Inferior parietal cortex (tissue), 1 donor: ENCODE measurements around the gene C1orf87.
"Not testable (repeated sequence)": the region's sequence is repeated elsewhere in the genome, so short reads cannot be mapped to it uniquely, and the experiment has no call there.

Experiments used
- DNase-seq: peaks from one replicate; pipeline ENCODE4 v3.0.0-alpha.2; 2016; ENCODE audit errors: extremely low spot score

Gene C1orf87

DNA sequence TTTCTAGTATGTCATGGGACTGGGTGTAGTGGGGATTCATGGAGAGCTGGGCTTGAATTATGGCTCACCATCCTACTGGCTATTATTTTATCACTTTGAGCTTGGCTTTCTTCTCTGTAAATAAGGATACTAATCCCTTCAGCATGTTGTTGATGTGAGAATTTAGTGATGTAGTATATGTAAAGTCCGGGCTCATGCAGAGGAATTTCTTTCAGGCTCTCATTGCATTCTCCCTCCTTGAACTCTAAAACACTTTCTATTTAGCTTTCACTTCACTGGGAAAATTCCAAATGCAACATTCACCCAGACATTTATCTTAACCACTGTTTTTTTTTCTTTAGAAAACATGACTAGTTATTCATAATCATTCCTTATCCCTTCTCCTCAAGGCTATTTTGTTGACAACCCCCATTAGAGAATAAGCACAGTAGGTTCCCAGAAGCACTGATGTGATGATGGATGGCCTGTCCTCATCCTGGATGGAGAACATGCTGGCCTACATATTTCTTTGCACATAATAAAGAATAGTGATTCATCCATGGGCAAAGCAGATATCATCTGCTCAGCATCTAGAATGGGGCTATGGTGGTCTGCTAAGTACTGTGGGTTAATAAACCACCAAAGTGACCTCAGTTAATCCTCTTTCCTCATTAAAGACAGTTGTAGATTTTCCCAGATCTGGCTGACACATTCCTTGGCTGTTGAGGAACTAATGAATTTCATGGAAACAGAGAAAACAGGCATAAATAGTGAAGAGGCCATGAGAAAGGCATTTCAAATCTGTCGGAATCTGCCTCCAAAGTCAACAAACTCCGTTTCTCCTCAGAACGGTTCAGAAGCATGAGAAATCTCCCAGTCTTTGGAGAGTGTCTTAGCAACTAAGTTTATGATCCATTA, 79.0 kb downstream of the C1orf87 start:
- DNase-seq, result no peak

DNA sequence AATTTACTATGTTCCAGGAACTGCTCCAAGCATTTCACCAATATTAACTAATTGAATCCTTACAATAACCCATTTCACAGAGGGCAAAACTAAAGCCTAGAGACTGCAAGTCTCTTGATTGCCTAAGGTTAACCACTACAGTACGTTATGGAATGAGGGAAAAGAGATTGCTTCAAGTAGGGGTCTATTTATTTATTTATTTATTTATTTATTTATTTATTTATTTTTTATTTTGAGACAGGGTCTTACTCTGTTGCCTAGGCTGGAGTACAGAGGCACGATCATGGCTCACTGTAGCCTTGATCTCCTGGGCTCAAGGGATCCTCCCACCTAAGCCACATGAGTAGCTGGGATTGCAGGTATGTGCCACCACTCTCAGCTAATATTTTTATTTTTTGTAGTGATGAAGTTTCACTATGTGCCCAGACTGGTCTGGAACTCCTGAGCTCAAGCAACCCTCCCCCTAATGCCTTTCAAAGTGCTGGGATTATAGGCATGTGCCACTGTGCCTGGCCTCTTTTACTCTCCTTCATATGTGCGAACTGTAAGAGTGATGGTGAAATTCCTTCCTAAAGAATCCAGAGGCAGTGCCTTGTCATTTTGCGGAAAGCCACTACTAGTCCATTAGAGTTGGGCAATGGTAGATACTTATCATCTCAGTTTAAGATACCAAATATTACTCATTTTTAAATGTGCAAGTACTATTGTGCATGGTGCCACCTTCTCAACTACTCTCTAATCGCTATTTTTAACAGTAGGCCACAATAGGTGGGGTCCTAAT, 81.3 kb downstream of the C1orf87 start:
- no peak for DNase-seq

DNA sequence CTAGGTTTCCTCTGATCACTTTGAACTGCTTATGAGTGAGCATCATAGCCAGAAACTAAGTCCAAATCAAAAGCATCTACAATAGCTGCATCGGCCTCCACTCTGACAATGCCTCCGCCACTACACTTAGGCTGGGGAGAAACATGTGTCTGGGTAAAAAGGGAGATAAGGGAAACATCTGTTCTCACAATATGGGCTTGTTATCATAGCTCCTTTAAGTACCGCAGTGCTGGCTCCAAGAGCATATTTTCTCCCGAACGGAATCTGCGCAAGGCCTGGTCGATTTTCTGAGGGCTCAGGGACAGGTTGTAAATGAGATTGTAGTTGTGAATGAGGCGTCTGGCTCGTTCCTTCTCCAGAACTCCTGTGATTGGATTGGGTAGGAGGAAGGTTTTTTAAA, 83.1 kb downstream of the C1orf87 start:
- DNase-seq, result no peak

DNA sequence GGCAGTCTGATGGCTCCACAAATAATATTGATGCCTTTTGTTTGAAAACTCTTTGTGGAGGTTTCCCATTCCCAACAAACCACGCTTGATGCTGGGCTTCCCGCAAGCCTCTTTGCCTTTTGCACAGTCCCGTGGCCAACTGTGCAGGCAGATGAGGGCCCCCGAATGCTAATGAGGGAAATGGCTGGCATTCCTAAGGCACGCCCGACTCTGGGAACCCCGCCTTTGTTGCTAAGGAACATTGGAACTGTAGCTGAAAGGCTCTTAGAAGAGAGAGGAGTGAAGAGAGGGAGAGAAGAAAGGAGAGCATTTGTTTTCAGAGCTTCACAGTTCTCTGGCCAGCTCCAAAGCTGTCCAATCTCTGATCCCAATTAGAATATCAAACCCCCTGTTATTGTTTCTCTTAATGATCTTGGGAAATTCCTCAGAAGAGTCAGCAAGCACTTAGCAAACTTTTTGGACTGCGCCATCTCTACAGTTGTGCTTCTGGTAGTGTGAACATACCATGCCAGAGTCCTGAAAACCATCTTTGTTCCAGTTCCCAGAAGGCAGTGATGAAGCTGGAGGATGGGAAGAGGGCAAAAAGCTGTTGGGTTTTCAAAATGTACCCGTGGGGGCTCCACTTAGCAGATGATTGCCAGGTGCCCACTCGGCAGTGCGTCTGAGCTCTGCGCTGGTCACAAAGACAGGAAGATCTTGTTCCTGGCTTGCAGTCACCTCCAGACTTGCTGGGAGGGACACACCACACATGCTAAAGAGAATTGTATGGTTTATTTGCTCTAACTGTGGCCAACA, 86.9 kb downstream of the C1orf87 start:
- DNase-seq, result peak; percentile 32

DNA sequence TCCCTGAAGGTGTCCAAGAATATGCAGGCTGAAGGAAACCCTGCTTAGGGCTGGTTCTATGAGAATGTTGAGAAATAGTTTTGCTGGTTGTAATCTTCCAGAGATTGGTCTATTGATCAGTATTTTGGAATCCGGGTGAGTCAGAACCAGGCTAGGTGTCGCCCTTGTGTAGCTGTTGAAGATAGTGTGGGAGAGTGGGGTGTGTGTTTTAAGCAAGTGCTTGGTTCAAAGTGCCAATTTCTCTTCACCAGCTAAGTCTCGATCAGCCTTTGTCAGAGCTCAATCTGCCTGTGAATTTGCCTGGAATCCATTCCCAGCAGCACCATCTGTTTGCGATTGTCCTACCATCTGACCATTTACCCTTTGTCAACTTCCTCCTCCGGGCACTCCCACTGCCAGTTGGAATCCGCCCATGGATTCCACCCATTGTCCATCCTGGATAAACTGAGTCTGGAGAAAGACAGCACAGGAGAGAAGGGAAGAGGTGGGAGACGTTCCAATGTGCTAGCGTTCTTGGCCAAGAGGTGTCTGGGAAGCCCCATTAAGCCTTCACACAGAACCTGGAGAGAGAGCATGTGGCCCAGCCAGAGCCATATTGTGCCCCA, 87.6 kb downstream of the C1orf87 start:
- no peak for DNase-seq

DNA sequence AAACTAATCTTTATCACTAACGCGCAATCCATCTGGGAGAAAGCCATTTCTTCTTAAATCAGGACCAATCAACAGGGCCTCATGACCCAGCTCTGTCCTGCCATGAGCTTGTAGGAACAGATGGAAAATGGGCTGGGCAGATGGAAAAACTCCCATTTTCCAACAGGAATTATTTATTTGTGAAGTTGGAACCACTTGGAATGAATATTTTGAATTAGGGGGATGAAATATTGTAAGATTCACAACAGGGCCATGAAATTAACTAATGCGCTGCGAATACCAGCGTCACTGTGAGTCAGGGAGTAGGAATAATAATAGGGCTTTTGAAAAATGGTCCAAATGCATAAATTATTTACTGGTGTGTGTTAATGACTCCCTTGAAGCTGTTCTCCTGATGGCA, 93.9 kb downstream of the C1orf87 start:
- no peak for DNase-seq

DNA sequence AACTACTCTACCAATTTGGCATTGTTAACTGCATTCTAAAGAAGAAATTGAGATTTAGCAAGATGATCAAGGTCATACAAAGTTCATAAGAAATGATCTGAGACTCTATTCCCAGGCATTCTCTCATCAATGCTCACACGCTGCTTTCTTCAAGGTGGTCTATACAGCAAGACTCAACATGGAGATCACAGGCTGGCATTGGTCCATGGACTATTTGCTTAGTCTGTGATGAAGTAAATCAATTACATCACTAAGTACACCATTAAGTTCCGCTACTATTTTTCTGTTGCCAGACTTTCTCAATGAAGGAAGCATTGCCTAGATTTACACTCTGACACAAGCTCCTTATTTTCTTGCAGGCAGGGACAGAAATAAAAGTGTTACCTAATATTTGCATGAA, 95.1 kb downstream of the C1orf87 start:
- DNase-seq, result no peak

DNA sequence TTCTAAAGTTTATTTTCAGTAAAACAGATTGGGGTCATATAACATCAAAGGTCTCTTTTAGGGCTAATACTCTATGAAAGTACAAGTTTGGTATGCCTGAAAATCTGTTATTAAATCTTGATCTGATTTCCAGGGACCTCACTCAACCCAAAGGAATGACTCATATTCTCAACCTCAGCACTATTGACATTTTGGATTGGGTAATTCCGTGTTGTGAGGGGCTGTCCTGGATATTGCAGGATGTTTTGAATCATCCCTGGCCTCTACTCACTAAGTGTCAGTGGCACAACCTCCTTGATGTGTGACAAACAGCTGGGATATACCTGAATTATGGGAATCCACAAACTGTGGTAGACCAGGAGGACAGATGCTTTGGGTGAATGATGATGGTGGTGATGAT, 95.5 kb downstream of the C1orf87 start:
- DNase-seq, result no peak

DNA sequence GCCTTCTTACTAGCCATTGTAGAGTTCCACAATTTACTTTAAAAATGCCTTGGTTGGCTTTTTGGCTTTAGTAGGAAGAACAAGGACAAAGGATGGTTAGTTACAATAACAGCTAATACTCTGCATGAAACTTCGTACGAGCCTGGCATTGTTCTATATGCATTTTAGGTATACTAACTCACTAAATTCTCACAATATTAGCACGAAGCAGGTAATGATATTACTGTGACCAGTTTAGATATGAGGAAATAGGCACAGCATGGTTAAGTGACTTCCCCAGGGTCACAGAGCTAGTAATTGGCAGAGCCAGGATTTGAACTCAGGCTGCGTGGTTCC, 96.5 kb downstream of the C1orf87 start:
- DNase-seq, result no peak

DNA sequence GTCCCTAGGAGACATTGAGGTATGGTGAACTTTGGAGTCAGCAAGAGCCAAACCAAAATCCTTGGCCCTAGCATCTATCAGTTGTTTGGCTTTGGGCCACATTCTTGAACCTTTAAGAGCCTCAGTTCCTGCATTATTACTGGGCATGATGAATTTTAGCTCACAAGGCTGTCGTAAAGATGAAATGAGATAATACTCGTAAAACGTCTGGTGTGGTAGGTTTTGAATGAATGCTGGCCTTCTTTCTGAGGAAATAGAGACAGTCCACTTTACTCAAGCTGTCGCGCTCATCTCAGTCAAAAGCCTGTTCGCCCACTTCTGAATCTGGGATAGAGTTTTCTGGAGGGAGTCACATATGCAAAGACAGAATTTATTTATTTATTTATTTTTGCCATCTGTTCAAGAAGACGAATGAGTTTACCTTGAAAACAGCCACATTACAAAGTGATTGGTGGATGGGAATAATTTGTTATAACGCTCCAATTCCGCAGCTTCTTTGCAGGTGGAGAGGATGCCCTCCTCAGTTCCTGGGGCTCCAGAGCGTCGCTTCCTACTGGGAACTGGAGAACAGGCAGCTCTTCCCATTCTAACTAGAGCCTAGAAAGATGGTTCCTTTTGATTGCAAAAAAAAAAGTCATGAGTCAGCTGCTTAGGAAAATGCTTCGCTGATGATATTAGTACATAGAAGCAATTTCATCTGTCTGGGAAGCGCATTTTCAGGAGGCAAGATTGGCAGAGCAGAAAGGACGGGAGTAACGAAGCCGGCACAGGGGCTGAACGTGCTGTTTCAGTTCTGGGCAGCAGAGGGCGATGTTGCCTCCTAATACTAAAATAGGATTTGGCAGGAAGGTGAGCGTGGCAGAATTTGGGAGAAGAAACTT, 97.1 kb downstream of the C1orf87 start:
- DNase-seq, result peak; percentile 81

DNA sequence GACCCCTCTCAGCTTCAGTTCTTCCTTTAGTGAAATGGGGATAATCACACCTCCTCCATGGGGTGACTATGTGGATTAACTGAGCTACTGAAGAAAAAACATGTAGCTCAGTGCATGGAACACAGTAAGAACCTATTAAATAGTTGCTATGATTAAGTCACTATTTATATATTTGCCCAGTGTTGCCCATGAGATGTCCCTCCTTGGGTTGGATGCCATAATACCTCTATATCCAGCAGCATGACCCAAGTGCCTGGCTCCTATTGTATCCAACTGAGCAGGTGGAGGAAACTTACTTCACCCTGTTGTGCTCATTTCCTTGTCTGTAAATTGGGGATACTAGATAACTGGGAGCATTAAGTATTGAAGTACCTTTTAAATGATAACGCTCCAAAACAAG, 99.9 kb downstream of the C1orf87 start:
- no peak for DNase-seq

DNA sequence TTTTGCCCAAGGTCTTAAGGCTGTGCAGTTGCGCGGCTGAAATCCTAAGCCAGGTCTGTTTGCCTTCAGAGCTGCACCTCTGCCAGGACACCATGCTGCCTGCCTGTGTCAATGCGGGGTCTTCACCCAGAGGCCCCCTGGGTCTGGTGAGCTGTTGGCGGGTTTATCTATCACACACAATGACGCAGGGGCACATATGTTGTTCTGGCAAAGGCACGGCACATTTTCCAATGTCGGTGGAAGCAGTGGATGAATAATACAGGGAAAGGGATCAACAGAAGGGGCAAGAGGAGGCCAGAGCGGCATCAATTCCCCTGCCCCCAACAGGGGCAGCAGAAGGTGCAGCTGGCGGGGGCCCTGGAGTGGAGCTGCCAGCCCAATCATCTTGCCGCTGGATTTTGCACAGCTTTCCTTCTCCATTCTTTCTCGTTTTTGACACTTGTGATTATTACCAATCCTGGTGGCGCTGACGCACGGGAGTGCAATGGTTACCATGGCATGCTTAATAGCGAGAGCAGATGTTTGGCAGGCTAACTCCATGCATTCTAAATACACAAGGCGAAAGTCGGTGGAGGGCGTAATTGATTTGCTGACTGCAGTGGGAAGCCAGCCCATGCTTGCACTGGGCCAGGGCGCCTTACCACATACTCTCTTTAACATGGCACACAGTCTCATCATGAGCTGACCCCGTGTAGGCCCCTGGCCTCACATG, 101.2 kb downstream of the C1orf87 start:
- DNase-seq, result no peak

DNA sequence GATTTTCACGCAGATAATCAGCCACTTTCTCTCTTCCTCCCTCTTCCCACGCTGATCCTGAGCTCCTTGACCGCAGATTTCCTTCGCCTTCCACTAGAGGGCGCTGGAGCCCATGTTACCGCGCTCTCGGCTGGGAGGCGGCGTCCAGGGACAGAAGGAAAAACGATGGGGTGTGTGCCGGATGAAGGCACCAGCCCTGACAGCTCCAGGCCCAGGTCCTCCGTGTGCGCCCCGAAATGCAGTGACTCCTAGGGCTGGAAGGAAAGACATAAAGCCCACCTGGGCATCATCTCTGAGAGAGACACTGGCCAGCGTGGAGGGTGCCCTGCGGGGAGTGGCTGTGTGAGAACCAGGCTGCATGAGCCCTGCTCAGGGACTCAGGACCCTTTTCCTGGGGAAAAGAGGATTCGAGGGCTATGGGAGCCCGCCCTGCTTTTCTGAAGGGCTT, 102.1 kb downstream of the C1orf87 start:
- peak; percentile 83 for DNase-seq

DNA sequence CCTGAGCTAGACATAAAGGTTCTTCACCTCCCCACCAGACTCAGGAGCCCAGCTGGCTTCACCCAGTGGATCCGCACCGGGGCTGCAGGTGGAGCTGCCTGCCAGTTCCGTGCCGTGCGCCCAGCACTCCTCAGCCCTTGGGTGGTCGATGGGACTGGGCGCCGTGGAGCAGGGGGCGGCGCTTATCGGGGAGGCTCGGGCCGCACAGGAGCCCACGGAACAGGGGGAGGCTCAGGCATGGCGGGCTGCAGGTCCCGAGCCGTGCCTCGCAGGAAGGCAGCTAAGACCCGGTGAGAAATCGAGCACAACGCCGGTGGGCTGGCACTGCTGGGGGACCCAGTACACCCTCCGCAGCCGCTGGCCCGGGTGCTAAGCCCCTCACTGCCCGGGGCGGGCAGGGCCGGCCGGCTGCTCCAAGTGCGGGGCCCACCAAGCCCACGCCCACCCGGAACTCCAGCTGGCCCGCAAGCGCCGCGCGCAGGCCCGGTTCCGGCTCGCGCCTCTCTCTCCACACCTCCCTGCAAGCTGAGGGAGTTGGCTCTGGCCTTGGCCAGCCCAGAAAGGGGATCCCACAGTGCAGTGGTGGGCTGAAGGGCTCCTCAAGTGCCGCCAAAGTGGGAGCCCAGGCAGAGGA, 103.9 kb downstream of the C1orf87 start:
- DNase-seq, result not testable (repeated sequence)

DNA sequence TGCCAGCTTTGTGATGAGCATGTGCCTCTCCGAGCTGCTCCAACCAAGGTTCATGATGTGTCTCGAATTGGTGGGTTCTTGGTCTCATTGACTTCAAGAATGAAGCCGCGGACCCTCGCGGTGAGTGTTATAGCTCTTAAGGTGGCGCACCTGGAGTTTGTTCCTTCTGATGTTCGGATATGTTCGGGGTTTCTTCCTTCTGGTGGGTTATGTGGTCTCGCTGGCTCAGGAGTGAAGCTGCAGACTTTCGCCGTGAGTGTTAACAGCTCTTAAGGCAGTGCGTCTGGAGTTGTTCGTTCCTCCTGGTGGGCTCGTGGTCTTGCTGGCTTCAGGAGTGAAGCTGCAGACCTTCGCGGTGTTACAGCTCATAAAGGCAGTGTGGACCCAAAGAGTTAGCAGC, 104.8 kb downstream of the C1orf87 start:
- not testable (repeated sequence) for DNase-seq

DNA sequence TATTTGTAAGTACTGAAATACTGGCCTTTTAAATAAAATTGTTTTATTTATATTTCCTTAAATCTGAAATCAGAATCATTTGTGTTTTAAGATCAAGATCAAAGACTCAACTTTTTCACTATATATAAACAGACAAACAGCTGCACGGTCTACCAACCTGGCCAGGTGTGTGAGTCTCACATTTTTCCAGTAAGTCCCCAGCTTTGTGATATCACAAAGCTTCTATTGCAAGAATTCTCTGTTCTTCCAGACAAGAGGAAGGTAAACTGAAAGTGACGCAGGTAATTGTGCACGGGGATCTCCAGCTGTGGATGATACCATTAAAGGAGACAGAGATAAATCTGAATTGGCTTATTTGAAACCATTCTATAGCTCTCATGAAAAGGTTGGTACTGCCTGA, 105.8 kb downstream of the C1orf87 start:
- DNase-seq, result no peak

DNA sequence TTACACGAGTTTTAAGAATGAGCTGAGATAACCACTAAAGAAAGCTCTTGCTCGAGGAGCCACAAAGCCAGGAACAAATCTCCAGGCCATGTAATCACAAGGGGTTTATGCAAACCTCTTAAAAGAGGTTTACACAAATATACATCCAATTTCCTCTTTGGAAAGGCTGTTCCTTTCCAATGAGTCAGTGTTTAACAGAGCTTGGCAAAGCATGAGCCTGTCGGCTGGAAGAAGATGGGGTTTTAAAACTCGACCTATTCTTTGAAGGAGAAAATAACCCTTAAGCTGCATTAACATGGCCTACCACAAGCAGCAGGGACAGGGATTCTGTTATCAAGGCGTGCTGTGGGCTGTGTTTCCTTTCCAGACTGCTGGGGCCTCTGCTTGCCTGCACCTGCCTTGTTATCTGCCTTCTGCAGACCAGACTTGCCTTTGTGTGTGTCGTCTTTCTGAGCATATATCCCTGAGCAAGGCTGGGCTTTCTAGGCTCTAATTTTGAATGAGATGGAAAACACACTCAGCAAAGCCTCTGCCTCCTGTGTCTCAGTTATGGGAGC, 106.4 kb downstream of the C1orf87 start:
- no peak for DNase-seq

DNA sequence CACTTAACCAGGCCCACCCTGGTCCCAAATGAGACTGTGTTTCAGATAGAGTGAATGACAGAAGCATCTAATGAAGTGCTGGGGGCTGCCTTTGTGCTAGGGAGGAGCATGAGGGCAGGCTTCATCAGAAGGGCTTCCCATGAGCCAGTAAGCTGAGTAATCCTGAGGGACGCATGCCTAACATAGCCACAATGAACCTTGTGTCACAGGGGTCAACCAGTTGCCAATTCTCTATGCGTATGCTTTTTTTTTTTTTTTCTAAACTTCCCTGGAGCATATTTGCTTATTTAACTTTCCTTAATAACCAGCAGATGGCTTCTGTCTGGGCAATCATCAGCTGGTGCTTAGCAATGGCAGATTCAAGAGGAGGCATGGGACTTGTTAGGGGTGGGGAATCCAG, 121.5 kb downstream of the C1orf87 start:
- no peak for DNase-seq

DNA sequence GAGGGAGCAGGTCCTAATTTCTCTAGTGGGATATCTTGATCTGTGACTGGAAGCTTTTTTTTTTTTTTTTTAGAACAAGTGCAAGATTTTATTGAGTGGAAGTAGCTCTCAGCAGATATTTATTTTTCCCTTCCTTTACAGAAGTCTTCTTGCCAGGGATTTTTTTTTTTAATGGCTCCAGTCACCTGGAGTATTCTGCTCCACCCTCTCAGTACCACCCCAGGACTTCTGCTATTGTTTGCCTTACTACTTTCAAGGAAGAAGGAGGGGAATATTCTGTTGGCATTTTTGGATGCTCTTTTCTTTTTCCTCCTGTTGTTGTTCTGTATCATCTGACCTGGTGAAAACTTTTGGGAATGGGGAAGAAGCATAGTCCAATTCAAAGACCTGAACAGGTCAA, 123.9 kb downstream of the C1orf87 start:
- DNase-seq, result no peak
